Trophoblast cell (in vitro differentiated cells and primary cell): Measurements from ENCODE around the gene OR10AD1.
"Not testable (repeated sequence)": the region's sequence is repeated elsewhere in the genome, so short reads cannot be mapped to it uniquely, and the experiment has no call there.

ENCODE experiments used
- DNase-seq, 2 donors: peaks; one replicate each; pipeline ENCODE4 v3.0.0-alpha.2; 2016
- H2AFZ ChIP-seq: 2 replicates; pipeline ENCODE4 v1.6.1; 2013; ENCODE audit warnings: low read length, moderate library complexity, mild to moderate bottlenecking; ENCODE audit not compliant: insufficient read depth, poor library complexity
- H2AK5ac ChIP-seq: 2 replicates; pipeline ENCODE4 v1.6.1; 2013; ENCODE audit warnings: mild to moderate bottlenecking, low read length
- H2BK120ac ChIP-seq: 2 replicates; pipeline ENCODE4 v1.6.1; 2013; ENCODE audit warnings: low read length, mild to moderate bottlenecking, moderate library complexity; ENCODE audit not compliant: insufficient read depth, poor library complexity
- H2BK12ac ChIP-seq: 2 replicates; pipeline ENCODE4 v1.6.1; 2013; ENCODE audit warnings: mild to moderate bottlenecking, low read length, moderate library complexity
- H2BK5ac ChIP-seq: 2 replicates; pipeline ENCODE4 v1.6.1; 2013; ENCODE audit warnings: low read length, low read depth, moderate library complexity, mild to moderate bottlenecking; ENCODE audit not compliant: poor library complexity
- H3K14ac ChIP-seq: 2 replicates; pipeline ENCODE4 v1.6.1; 2013; ENCODE audit warnings: mild to moderate bottlenecking, low read length
- H3K18ac ChIP-seq: 2 replicates; pipeline ENCODE4 v1.6.1; 2013; ENCODE audit warnings: mild to moderate bottlenecking, low read length
- H3K23ac ChIP-seq: 2 replicates; pipeline ENCODE4 v1.6.1; 2013; ENCODE audit warnings: low read length
- H3K27ac ChIP-seq: 2 replicates; pipeline ENCODE4 v1.5.1; 2013; ENCODE audit warnings: low read depth, mild to moderate bottlenecking, inconsistent platforms, low read length, moderate library complexity
- H3K27me3 ChIP-seq: 2 replicates; pipeline ENCODE4 v1.6.1; 2013; ENCODE audit warnings: inconsistent platforms, mild to moderate bottlenecking, low read length, moderate library complexity; ENCODE audit not compliant: insufficient read depth
- H3K36me3 ChIP-seq, 2 experiments: 1 replicate in 1 of 2; 2 replicates in 1 of 2; pipeline ENCODE4 v1.6.1; 2013; ENCODE audit warnings: low read length in 2 of 2, mild to moderate bottlenecking in 2 of 2, moderate library complexity in 1 of 2; ENCODE audit not compliant: insufficient read depth in 2 of 2, control insufficient read depth in 1 of 2
- H3K4ac ChIP-seq: 2 replicates; pipeline ENCODE4 v1.6.1; 2013; ENCODE audit warnings: low read depth, mild to moderate bottlenecking, low read length, moderate library complexity
- H3K4me1 ChIP-seq, 2 experiments: 1 replicate in 1 of 2; 2 replicates in 1 of 2; pipeline ENCODE4 v1.6.1; 2013; ENCODE audit warnings: low read length in 2 of 2, mild to moderate bottlenecking in 2 of 2, moderate library complexity in 1 of 2; ENCODE audit not compliant: insufficient read depth in 2 of 2, control insufficient read depth in 1 of 2
- H3K4me2 ChIP-seq: 2 replicates; pipeline ENCODE4 v1.6.1; 2013; ENCODE audit warnings: inconsistent platforms, mild to moderate bottlenecking, low read length, moderate library complexity
- H3K4me3 ChIP-seq: 2 replicates; pipeline ENCODE4 v1.5.1; 2013; ENCODE audit warnings: mild to moderate bottlenecking, low read depth, low read length, inconsistent platforms
- H3K79me1 ChIP-seq: one replicate; pipeline ENCODE4 v1.6.1; 2013; ENCODE audit warnings: low read length
- H3K79me2 ChIP-seq: 2 replicates; pipeline ENCODE4 v1.6.1; 2013; ENCODE audit warnings: low read length, mild to moderate bottlenecking; ENCODE audit not compliant: control insufficient read depth, insufficient read depth, poor library complexity
- H3K9ac ChIP-seq: 2 replicates; pipeline ENCODE4 v1.6.1; 2013; ENCODE audit warnings: mild to moderate bottlenecking, low read length
- H3K9me3 ChIP-seq: 2 replicates; pipeline ENCODE4 v1.6.1; 2013; ENCODE audit warnings: low read depth, mild to moderate bottlenecking, control low read depth, inconsistent platforms, low read length; ENCODE audit not compliant: insufficient read depth
- H4K12ac ChIP-seq: 2 replicates; pipeline ENCODE4 v1.6.1; 2013; ENCODE audit warnings: low read depth, mild to moderate bottlenecking, low read length, moderate library complexity
- H4K8ac ChIP-seq: 2 replicates; pipeline ENCODE4 v1.6.1; 2013; ENCODE audit warnings: low read depth, mild to moderate bottlenecking, low read length, moderate library complexity
- H4K91ac ChIP-seq: one replicate; pipeline ENCODE4 v1.6.1; 2013; ENCODE audit warnings: low read depth, mild to moderate bottlenecking, low read length, moderate library complexity
- WGBS: extraction: QIAGEN DNeasy Blood & Tissue Kit; methylation state at CpG from one replicate; pipeline ENCODE4 v1.1.7; 2013; ENCODE audit warnings: missing lambda C conversion rate; ENCODE audit not compliant: insufficient read length, insufficient coverage; ENCODE audit errors: extremely low coverage; 5-methylcytosine and 5-hydroxymethylcytosine counted together

The OR10AD1 gene

DNA sequence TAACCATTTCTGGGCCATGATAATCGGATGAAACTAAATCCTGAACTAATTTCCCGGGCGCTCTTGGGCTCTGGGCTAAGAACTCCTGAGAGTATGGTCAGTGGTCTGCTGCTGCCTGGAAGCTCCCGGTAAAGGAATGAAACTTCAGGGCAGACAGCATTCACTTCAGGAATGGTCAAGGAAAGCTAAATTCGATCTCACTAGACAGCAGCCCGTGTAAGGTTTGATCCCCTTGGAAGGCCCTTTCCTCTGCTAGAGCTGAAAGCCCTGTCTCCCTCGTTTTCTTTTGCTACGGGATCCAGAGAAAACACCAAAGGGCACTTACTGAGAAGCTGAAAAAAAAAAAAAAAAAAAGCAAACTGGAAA, 46.5 kb downstream of the OR10AD1 start:
- Histone ChIP-seq H4K12ac (no peak overlapping the region), H4K91ac (no peak overlapping the region), H3K36me3 (no peaks in the 10 kb centered on the region), H4K8ac (peak overlapping the region; percentile 46), H3K27ac (no peak overlapping the region), H3K79me2 (no peaks in the 10 kb centered on the region), H3K23ac (no peak overlapping the region), H2BK120ac (no peak overlapping the region), H3K18ac (no peak overlapping the region), H3K4ac (no peak overlapping the region), H2BK5ac (no peak overlapping the region), H3K27me3 (no peaks in the 10 kb centered on the region), H3K79me1 (peaks cover 5% of the 10 kb centered on the region), H3K4me3 (peak overlapping the region; percentile 98), H2AFZ (peak overlapping the region; percentile 35), H2BK12ac (no peak overlapping the region), H3K9ac (peak overlapping the region; percentile 72), H3K4me1 (peaks cover 0 to 6% of the 10 kb centered on the region in 2 experiments), H3K4me2 (peak overlapping the region; percentile 62), H2AK5ac (no peak overlapping the region), H3K14ac (no peak overlapping the region), H3K9me3 (no peaks in the 10 kb centered on the region)
- DNase-seq: no peak
- WGBS: no CpG with 5 or more reads among the region's 8 CpGs

- no CpG with 5 or more reads among the region's 5 CpGs for WGBS
- not testable (repeated sequence) for H3K4ac ChIP-seq, H3K79me2 ChIP-seq, H3K4me2 ChIP-seq, H2BK12ac ChIP-seq, H3K18ac ChIP-seq, H4K8ac ChIP-seq, H3K4me1 ChIP-seq, DNase-seq, H3K9ac ChIP-seq, H2AFZ ChIP-seq, H3K9me3 ChIP-seq, H3K4me3 ChIP-seq, H4K12ac ChIP-seq, H4K91ac ChIP-seq, H3K79me1 ChIP-seq, H3K14ac ChIP-seq, H3K27me3 ChIP-seq, H3K23ac ChIP-seq, H3K27ac ChIP-seq, H2AK5ac ChIP-seq, H3K36me3 ChIP-seq, H2BK5ac ChIP-seq, H2BK120ac ChIP-seq
Measured at GRCh38 chr12:48155786-48156185, 47.3 kb downstream of the OR10AD1 start.
